HG02642 (cell line): Measurements from ENCODE around the gene FBXO31.

Experiments used
- ATAC-seq: cut with Tn5 transposase; IDR thresholded peaks from one replicate; pipeline ENCODE4 v1.9.1; 2021; ENCODE audit warnings: mild to moderate bottlenecking; ENCODE audit not compliant: unreplicated experiment, poor library complexity

FBXO31 gene

DNA sequence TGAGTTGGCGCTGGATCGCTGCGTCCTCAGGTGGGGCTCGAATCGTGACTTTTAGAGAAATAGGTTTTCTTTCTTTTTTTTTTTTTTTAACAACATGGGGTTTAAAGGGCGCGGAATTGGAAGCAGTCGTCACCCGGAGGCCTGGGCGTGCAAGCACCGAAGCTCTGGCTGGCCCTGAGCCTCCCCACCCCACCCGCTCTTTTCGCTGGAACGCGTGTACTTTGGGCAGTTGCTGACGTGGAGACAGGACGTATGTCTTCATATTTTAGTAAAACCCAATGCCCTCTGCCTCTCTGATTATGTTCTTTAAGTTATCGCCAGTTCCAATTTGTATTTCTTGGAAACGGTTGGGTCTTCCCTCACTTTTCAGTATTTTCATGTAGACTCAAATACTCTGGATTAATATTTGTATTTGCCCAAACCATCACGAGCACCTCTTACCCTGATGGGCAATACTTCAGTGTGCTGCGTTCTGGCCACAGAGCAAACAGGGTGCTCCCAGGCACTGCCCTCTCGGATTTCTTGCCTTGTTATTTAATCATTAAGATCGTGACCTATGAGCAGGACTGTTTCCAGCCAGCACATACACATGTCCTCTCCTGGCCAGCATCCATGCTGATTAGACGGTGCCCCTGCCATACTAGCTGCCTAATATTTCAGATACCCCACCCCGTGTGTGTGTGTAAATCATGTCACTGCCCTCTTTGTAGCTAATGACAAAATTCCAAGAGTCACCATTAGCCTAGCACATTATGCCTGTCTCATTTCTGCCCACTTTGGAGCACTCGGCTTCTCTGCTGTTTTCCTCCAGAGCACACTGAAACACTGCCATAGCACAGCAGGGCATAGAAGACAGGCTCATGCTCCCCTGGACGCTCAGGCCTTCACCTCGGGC, 65.6 kb downstream of the FBXO31 start:
- ATAC-seq: peak; percentile 14

DNA sequence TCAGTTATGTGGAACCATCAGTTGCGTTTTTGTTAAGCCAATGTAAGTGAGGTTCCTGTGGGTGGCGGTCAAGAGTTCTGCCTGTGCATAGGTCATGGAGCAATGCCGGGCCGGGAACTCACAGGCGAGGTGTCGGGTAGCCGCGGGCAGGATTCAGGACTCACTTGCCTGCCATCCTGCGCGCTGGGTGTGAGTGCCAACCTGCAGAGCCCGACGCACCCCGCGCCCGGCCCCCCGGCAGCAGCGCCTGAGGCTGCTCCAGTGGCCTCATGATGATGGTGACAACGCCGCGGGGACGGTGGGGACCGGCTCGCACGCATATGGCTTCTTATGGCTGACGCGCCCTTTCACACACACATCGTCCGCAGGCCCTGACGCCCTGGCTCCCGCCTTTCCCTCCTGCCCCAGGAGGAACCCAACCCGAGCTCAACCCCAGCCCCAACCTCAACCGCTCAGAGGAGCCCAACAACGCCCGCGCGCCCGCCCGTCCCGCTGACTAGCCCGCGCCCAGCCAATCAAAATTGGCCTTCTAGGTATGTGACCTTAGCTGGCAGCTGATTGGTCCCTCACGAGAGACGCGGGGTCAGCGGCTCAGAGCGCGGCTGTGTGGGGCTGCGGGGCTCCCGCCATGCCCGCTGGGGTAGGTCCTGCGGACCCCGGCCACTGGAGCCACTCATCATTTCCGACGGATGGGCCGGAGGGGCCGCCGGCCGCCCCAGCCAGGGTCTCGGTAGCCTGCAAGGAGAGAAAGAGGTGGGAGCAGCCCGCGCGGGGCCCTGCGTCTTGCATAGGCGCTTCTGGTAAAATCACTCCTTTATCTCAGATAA, 66.4 kb downstream of the FBXO31 start, which contains the start of gene C16orf95:
Gene C16orf95, minus strand, starts transcription at position 470 of the 827 bp plus-strand sequence. Its CDS starts 150 bp downstream, at position 320.
- ATAC-seq: peak; percentile 94

DNA sequence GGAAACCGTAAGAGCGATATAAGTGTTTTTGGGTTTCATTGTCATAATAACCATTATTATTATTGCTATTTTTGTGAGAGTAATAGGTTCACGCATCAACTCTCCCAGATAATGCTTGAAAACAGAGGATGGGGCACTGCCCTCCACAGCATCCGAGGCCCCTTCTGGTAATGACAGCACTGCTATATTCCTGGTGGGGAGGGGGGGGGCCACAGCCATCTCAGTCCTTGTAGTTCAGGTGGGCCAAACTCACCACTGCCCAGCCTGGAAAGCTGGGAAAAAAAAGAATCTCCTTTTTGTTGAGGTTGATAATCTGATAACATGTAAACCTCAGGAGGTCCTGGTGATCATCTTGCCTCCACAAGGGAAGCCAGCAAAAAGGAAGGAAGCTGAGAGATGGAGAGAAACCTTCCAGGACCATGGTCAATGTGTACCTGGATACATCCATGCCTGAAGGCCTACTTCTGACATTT, 67.1 kb downstream of the FBXO31 start:
- ATAC-seq: no peak

DNA sequence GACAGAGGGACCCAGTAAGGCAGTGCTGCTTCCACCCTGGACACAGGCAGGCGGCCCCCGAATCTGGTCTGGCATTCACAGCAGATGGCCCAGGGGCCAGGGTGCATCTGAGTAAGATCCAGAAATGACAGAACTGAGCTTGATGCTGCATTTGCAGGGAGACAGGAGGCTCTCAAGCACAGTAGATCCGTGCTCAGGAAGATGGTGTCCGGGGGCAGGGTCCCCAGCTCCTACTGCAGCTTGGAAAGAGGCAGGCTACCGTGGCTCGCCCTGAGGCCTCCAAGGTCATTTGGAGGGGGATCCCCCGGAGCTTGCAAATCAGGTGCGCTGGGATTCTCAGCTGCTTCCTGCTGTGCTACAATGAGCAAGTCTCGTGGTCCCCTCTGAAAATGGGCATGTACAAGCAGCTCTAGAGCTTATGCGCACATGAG, 68.6 kb downstream of the FBXO31 start:
- ATAC-seq: no peak

DNA sequence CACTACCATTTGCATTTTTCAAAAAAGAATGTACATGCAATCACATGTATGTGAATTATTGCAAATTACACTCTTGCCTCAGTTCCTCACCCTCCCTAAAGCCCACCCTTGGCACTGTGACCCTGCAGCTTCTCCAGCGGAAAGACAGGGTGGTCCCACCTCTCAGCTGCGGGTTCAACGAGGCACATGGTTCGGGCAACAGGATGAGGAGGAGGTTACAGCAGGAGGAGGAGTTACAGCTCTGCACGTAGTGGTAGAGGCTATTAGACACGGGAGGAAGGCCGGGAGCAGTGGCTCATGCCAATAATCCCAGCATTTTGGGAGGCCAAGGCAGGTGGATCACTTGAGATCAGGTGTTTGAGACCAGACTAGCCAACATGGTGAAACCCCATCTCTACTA, 71.6 kb downstream of the FBXO31 start:
- ATAC-seq: no peak

DNA sequence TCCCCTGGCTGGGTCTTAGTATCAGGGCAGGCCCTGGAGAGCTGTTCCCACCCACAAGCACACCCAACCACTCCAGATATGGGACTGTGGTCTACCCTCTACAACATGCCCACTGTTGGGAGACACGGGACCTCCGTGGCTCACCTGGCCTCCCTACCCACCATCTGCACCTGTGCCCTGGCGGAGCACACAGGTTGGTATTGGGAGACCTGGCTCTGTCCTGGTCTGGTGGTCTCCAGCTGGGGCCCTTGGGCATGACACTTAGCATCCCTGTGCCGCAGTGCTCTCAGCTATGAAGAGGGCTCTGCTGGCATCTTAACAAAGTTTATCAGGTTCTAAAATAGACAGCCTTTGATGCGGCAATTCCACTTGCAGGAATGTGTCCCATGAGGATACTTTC, 72.2 kb downstream of the FBXO31 start:
- no peak for ATAC-seq

DNA sequence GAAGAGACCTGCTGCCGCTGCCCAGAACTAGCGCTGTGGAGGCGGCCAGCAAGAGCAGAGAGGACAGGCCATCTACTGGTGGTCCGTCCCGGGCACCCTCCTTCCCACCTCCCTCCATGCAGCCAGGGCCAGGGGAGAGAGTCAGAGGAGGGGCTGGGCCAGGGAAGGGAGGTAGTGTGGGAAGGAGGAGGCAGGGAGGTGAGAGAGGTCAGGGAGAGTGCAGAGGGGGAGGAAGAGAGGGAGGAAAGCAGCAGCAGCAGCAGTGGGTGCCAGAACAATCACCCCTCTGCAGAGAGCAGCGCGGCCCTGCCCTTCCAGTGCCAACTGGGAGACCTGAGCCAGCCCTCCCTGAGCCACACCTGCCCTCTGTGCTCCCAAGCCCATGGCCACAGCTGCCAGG, 73.0 kb downstream of the FBXO31 start:
- ATAC-seq: no peak

DNA sequence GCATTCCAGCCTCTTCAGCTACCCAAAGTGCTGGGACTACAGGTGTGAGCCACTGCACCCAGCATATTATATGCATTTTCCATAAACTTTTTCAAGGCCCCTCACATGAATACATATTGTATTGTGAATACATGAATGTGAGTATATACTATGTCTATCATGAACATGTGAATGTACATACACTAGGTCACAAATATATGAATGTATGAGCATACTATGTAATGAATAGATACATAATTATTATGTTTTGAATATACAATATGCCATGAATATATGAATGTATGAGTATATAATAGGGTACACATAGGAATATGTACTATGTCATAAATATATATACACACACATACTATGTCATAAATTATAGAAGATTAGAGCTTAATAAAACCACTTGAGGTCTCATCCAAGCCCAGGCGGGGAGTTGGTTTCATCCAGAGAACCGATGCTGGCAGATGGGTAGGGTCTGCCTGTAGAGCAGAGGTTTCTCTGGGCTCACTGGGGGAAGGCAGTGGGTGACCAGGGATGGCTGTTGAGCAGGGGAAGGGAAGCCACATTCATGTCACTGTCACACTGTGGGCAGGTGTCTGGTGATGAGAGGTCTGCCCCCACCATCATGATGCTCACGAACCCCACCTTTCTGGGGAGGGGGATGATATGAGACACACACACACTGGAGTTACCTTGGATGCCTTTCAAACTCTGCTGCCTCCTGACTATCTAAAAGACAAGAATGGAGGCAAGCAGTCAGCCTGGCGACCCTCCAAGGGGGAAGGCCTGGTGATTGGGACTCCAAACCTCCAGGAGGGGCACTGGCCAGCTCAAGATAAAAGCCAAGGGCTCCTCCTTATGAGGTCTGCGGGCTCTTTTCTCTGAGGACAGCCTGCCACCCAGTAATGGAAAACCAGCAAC, 73.7 kb downstream of the FBXO31 start:
- no peak for ATAC-seq

DNA sequence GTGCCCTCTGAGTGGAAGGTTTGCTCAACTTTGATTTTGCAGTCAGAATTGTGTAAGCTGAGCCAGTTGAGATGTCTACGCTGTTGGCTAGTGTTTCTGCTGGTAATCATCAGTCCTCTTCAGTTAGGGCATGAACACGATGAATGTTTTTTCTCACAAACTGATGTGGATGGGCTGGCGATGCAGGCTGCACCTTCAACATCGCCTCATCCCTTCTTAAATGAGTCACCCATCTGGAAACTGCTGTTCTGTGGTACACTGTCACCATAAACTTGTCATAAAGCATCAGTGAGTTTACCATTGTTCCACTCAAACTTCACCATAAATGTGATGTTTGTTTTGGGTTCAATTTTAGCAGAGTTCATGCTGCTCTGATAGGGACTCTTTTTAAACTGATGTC, 74.8 kb downstream of the FBXO31 start:
- ATAC-seq: no peak

DNA sequence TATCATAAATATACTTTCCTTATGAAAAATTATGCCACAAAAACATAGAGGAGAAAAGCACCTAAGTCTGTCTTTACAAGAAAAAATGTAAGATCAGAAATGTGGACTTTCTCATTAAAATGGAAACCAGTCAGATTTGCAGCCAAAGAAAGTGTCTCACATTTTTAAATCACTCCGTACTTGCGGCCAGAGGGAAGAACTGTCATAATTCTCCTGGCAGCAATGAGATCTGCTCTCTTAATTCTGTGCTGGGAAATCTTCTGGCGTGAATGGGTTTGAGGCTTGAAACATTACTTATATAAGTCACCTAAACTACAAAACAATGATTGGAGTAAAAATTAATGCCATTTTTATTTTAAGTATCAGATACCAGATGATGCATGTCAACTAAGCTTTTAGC, 77.1 kb downstream of the FBXO31 start:
- ATAC-seq: no peak

DNA sequence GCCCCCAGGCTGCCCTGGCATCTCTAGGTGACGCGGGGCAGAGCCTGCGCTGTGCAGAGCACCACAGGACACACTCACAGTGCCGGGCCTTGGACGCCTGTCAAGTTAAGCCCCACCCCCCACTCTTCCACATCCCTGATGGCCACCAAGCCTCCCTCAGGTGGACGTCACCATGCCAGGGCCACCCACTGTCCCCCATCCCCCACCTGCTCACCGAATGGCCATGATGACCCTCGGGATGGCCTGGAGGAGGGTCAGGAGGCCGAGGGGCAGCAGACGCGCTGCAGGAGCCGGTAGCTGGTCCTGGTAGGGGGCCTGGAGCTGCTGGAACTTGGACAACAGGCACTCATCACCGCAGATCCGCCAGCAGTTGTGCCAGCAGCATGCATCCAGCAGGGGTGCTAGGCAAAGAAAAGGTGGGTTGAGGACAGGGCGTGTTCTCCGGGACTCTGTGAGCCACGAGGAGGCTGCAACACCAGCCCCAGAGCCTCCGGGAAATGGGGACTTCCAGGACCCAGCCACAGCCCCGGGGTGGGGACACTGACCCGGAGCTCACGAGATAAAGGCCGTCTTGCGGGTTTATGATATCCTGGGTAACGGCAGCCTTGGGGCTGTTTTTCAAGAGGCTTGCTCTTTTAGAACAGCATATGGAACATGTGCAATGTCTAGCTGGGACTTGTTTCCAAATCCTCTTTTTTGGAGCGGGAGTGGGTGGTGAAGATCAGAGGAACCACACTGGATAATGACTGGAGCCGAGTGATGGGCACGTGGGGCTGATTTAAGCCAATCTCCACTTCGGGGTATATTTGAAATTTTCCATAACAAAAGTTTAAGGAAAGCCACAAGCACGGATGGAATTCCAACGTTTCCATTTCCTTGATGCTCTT, 77.8 kb downstream of the FBXO31 start:
- no peak for ATAC-seq

DNA sequence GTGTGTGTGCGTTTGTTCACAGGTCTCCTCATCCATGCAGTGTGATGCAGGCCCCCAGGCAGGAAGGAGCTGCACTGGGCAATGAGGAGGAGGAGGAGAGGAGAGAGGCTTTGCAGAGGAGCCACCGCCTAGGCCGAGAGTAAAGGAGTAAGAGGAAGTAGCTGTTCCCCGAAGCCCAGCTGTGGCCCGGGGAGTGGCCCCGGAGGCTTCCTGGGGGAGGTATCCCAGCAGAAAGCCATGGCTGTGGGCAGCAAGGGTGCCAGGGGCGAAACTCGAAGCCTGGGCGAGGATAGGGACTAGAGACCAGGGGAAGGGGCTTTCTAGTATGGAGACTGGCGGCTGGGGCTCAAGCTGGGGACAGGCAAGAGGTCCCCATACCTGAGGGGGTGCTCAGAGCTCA, 78.6 kb downstream of the FBXO31 start:
- ATAC-seq: no peak

DNA sequence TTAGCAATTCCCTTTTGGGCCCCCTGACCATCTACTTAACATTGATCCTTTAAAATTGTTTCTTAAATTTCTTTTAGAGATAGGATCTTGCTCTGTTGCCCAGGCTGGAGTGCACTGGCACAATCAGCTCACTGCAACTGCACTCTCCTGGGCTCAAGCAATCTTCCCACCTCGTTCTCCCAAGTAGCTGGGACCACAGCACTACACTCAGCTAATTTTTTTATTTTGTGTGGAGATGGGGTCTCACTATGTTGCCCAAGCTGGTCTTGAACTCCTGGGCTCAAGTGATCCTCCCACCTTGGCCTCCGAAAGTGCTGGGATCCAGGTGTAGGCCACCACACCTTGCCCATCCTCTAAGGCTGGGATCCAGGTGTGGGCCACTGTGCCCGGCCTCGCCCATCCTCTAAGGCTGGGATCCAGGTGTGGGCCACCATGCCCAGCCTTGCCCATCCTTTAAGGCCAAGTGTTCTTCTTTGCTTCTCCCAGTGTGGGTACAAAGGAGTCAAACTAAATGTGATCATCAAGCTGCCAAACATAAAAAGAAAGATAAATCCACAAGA, 79.5 kb downstream of the FBXO31 start:
- ATAC-seq: no peak

DNA sequence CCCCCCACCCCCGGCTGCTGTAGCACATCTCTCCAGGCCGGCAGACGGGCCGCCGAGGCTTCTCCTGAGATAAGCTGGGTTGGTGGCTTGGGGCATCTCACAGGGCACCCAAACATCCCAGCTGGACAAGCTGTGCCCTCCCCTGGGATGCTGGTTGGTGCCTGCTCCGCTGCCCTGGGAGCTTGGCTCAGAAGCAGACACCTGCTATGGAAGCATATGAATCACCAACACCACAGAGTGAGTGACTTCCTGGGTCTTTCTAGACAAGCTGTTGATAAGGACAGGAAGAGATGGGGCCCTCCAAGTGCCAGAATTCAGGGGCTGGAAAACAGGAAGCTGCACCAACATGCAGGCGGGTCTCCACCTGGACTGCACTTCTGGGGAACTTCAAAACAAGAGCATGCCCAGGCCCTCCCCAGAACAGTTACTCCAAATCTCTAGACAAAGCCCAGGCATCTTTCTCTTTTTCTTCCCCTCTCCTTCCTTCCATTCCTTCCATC, 80.1 kb downstream of the FBXO31 start:
- ATAC-seq: no peak

DNA sequence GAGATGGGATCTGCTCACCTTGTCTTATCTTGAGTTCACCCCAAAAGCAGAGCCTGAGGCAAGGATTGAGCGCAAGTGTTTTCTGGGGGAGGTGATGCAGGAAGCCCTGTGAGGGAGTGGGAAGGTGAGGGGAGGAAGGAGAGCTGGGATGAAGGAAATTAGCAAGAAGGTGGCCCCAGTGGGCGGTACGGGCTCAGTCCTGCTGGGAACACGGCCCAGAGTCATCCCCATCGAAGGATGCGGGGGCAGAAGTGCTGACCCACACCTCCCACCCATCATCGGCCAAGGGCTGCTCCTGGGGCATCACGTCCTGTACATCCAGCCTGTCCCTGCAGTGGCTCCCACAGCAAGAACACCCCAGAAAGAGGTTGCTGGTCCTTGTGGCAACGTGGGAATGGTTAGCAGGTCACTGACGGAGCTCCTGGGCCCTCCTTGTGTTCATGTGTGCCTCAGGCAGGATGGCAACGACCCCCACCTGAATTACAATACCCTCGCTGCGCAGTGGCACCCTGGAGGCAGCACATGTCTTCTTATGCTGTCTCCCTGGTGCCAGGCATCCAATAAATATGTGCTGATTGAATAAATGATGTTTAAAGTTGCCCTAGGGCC, 84.6 kb downstream of the FBXO31 start:
- no peak for ATAC-seq

DNA sequence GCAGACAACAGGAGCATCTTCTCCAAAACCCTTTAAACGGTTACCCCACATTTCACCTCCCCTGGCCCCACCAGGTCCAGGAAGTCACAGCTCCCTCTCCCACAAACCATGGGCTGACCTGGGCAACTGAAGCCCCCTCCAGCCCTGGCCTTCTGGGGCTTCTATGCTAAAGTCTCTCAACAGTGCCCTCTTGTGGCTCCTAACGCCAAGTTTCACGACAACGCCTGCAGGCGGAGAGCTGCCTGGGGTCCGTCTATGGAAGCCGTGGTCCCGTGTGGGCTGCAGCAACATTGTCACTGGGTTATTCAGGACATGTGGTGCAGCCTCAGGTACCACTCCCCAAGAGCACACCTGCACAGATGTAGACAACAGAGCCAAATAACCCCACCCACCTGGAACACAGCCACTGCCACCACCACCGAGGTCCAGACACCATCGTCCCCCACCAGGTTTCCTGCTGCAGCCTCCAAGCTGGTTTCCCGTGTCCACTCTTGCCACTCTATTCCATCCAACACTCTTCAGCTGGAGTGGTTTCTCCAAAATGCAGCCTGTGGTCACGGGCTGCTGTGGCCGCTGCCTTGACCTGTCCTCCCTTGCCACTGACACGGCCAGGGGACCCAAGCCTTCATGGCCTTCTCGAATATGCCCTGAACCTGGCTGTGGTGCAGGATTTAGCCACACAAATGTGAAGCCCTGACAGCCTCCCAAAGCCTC, 85.5 kb downstream of the FBXO31 start:
- ATAC-seq: no peak

DNA sequence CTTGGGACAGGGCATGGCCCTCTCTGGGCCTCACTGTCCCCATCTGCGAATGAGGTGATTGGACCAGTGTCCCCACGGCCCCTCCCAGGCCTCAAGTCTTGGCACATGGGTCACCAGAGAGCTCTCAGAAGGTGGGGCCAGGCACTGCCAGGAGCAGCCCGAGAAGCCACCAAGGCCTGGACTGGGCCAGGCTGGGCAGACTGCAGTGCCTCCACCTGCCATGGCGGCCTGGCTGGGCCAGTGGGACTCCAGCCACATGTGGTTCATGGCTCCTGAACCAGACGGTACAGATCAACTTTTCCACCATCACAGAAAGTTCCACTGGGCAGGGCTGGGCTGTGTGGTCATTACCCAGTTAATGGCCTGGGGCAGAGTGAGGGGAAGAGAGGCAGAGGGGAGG, 86.2 kb downstream of the FBXO31 start:
- ATAC-seq: no peak
